Adipose tissue (tissue), 3 donors: Measurements from ENCODE around the gene TEP1. TPM values are rescaled to one million over a fixed set of nuclear protein-coding genes. Genes with fewer than 3 reads are reported as not detected.

Source experiments
- H3K27ac ChIP-seq: one replicate; pipeline ENCODE4 v1.5.1; 2013; ENCODE audit warnings: low read depth, low read length
- WGBS, 3 donors: extraction: QIAGEN DNeasy Blood & Tissue Kit; methylation state at CpG; one replicate each; pipeline ENCODE4 v1.1.7; 2013; 5-methylcytosine and 5-hydroxymethylcytosine counted together
- polyA plus RNA-seq, 3 donors: library from polyadenylated mRNA; stranded (reverse); fragments of 200-250 nt; gene quantifications; one replicate each; pipeline ENCODE4 v1.2.3, GENCODE V29; 2013
- donor health status: healthy with polysubstance abuse.
- donor health status: Bipolar disorder and iron deficiency.
- donor health status: healthy.

TEP1 gene
- polyA plus RNA-seq, 3 donors: 5.4 to 16.2 (median 14.6) TPM

DNA sequence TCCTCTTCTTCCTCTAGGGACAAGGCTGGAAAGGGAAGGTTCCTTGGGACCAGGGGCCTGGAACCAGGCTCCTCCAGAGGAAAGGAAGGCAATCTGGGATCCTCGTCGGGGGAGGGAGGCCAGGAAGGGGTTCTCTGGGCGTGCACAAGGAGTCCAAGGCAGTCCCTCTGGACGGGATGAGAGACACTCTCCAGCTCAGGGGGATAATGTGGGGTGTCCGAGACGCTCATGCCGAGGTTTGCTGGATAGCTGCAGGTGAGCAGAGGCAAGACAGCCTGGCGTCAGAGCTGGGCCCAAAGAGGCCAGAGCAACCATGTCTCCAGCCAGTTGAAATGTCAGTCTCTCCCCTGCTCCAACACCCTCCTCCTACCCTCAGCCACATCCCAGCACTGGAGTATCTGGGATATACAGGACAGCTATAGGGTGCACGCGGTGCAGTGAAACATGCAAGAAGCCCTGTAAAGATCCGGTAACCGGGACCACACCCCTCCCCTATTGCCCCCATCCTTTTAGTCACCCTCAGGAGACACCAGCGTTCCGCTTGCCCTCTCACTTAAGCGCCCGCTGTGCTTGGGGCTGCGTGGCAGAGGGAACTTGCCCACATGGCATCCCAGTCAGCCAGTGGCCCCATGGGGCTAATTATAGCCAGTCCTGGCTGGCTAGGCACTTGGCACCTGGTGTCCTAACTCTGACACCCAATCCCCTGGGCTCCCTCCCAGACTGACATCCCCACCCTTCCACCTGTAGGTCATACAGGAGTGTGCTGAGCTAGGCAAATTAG is 22.5 kb upstream of the TEP1 start, which contains the start of gene KLHL33:
Gene KLHL33, minus strand, starts transcription at position 585 of the 781 bp plus-strand sequence. Its CDS starts 355 bp downstream, at position 230.
- no peak within 1 kb of the TSS for H3K27ac ChIP-seq
- WGBS, 3 donors: 73 to 79% (median 74%) methylated on average over 17 of the region's 17 CpGs

DNA sequence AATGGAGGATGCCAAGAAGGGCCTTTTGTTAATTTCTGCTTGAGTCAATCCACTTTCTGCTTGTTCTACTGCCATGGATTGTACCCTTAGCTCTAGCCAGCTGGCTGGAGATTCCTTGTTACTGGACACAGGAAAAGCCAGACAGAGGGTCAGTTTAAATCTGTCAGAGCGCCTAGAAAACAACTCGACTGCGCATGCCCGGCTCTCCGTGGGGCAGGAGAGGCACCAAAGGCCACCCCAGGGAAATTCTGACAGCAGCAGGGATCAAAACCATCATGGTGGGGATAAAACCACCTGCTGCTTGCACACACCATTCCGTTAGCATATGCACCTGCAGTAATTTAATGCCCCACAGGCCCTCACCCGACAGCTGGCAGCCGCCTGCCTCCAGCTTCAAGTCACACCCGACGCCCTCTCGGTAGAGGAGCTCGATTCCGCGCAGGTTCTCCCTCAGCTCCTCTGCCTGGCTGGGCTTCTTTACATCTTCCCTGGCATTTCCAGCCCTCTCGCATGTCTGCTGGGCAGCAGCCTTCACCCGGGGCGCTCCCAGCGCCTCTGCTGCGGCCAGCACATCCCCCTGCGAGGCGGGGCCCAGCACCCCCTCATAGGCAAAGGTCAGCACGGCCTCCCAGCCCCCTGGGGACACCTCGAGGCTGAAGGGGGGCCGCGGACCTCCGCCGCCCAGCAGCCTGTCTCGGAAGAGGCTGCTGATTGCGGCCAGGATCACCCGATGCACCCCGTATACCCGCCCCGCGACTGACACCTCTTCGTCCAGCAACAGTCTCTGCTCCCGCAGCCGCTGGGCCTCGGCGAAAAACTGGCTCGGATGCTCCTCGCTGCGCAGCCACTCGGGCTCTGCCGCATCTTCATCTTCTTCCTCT is 21.6 kb upstream of the TEP1 start:
- no peak overlapping the region for H3K27ac ChIP-seq
- WGBS, 3 donors: 23 to 46% (median 36%) methylated on average over 44 of the region's 44 CpGs

DNA sequence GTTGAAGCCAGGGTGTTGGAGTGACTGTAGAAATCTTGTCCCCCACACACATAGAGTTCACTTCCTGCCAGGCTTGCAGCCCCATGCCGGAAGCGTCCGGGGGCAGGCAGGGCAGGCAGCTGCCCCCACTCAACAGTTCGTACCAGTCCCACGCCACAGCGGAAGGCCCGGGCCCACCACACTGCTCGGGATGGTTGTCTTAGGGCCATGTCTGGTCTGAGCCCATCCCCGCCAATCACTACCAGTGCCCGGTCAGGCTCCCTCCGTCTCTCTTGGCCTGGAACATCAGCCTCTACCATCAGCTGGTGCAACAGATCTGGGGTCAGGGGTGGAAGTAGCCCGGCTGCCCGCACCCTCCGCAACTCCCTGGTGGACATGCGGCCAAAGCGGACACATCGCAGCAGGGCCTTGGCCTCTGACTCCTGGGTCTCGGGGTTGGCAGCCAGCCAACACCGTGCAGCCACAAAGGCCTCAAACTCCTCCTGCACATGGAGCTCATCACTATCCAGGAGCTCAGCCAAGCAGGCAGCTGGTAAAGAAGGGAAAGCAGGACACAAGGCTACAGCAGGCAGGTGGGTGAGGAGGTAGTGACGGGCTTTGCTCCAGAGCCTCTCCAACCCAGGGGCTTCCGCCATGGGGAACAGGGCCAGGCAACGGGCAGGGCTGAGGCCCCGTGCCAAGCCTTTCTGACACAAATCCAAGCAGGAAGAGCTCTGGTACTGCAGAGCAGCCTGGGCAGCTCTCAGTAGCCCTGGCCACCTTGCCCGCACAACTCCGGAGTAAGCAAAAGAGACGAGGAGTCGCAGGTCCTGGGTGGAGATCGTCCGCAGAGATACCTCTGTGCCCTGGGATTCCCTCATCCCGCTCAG is 16.7 kb upstream of the TEP1 start:
- H3K27ac ChIP-seq: no peak overlapping the region

DNA sequence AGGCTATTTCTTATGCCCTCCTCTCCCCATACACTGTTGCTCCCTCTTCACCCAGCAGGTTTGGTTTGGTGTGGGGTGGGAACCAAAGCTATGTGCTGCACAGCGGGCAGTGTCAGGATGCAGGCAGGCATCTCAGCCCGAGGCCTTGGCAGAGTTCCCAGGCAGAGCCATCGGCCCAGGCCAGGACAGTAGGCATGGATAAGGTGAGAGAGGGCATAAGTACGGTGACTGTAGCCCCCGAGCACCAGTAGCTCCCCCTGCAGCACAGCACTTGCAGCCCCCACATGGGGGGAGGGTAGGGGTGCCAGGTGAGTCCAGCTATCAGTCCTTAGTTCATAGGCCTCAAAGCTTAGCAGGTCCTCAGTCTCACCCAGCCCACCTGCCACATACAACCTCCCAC is 15.5 kb upstream of the TEP1 start:
- no peak overlapping the region for H3K27ac ChIP-seq
- 43 to 58% (median 54%) methylated on average over 5 of the region's 5 CpGs for WGBS, 3 donors

More for the DNA sequence above, 16.7 kb upstream of the TEP1 start:
- WGBS, 3 donors: 61 to 75% (median 66%) methylated on average over 30 of the region's 30 CpGs

DNA sequence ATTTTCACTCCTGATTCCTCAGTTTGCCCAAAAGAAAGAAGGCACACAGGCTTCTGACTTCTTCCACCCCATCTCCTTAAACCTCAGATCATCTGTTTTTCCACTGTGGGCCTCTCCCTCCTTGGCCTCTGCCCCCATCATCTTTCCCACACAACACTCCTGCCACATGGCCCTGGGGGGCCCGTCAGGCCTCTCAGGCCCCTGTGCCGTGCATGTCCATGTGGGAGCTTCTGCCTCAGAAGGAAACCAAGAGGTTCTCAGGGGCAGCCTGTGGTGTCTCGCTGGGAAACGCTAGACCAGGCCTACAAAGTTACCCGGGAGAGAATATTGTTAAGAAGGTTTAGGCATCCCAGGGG is 14.7 kb upstream of the TEP1 start:
- WGBS, 3 donors: 55 to 68% (median 58%) methylated on average over 5 of the region's 5 CpGs

DNA sequence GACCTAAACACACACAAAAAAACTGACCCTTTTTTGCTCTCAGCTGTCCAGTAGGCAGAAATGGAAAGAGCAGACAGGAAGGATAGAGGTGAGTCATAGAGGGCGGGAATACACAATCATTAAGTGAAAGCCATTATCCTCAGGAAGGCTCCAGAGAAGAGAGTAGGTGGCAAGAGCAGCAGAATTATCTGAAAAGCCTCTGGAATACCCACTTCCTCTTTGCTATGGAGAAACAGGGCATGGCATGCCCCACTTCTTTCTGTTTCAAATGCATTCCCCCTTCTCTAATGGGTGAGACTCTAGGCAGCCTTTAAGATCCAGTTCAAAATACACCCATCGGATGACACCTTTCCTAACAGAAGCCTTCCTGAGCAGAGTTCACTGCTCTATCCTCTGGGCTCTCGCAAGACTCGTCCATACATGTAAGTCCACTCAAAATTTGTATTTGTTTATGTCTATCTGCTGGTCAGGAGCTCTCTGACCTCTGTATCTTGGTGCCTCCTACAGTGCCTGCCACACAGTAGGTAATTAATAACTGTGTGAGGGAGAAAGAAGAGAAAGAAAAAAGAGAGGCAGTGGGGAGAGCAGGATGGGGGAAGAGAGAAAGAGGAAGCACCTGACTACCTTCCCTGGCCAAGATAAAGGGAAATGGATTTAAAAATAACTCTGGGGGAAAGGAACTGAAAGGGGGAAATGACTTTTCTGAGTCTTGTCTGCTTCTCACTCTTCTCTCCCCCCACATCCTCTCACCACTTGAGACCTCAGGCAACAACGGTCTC is 14.1 kb upstream of the TEP1 start:
- peak overlapping the region; percentile 49 for H3K27ac ChIP-seq
- WGBS, 3 donors: 35 to 73% (median 56%) methylated on average over 5 of the region's 5 CpGs

More for the DNA sequence above, 14.7 kb upstream of the TEP1 start:
- H3K27ac ChIP-seq: peak overlapping the region; percentile 49

DNA sequence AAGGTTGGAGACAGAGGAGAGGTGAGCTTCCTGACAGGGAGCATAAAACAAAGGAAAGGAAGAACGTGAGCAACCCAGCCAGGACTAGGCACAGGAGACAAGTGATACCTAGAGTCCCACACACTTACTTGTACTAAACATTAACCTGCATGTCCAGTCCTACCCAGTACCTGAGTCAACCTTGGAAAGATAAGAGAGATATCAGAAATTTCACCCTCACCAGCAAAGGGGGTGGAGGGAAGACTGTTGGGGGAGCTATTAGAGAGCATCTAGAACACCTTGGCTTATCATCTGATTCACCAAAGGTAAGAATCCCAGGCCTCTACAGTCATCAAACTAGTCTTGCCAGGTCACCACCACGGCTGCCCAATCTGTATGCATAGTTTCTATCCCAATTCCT is 11.6 kb upstream of the TEP1 start:
- no peak overlapping the region for H3K27ac ChIP-seq
- WGBS, 3 donors: 30 to 41% (median 38%) methylated on average over 2 of the region's 2 CpGs

DNA sequence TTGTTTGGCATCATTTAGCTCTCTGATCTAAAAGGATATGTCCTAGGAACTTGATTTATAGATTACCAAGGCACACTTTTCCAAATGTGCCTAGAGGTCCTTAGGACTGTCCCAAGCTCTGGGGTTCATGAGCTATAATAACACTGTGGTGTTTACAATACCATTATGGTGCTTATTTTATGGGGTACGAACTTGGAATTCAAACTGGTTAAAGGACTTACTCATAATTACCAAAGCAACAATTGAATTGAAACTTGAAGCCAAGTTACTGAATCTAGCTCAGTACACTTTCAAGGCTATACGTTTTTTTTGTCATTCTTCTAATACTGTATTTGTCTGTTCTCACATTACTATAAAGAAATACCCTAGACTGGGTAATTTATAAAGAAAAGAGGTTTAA is 9.6 kb upstream of the TEP1 start:
- 34 to 67% (median 64%) methylated on average over 2 of the region's 2 CpGs for WGBS, 3 donors
- no peak overlapping the region for H3K27ac ChIP-seq

DNA sequence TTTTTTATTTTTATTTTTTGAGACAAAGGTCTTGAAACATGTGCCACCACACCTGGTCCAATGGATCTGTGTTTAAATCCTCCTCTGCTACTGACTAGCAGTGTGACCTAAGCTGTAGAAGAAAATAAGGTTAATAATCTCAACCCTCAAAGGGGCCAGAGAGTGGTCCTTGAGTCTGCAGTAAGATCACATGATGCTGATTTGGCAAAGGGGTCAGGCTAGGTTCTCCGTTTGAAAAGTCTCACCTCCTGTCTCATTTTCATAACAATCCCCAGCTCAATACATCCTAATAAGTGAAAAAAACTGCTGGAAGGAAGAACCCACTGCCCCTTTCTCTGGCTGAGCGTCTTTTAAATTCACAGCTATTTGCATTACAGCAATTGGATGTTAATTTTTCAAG is 8.0 kb upstream of the TEP1 start:
- 58 to 63% (median 60%) methylated on average over 2 of the region's 2 CpGs for WGBS, 3 donors
- no peak overlapping the region for H3K27ac ChIP-seq

DNA sequence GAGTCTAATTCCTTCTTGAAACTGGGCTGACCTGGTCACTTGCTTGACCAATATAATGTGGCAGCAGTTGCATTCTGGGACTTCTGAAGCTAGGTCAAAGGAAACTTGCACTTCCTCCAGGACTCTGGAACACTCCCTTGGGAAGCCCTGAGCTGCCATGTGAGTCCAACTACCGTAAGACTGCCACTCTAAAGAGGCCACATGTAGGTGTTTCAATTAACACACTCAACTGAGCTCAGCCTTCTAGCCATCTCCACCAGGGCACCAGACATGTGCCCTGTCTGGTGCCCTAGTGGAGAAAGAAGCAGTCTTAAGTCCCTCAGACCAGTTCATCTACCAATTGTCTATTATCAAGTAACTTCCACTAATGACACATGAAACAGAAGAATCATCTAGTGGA is 6.1 kb upstream of the TEP1 start:
- no peak overlapping the region for H3K27ac ChIP-seq
- WGBS, 3 donors: 39 to 89% (median 53%) methylated on average over 1 of the region's 1 CpG

DNA sequence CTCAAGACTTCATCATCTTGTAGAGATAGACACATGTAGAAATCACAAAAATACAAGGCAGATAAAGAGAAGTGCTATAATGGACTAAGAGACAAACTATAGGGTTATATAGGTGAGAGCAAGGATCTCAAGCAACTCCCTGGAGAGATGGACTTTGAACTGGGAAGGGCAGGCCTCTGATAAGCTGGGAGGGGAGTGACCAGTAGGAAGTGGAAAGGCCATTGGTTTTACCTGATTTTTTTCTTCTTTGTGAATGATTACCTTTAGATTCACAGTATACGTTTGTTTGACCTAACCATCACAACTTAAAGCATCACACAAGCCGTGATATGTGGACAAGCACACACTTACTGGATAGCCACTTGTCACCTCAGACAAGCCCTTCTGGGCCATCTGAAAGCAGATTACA is 5.2 kb upstream of the TEP1 start:
- WGBS, 3 donors: 24 to 93% (median 82%) methylated on average over 2 of the region's 2 CpGs
- H3K27ac ChIP-seq: no peak overlapping the region

DNA sequence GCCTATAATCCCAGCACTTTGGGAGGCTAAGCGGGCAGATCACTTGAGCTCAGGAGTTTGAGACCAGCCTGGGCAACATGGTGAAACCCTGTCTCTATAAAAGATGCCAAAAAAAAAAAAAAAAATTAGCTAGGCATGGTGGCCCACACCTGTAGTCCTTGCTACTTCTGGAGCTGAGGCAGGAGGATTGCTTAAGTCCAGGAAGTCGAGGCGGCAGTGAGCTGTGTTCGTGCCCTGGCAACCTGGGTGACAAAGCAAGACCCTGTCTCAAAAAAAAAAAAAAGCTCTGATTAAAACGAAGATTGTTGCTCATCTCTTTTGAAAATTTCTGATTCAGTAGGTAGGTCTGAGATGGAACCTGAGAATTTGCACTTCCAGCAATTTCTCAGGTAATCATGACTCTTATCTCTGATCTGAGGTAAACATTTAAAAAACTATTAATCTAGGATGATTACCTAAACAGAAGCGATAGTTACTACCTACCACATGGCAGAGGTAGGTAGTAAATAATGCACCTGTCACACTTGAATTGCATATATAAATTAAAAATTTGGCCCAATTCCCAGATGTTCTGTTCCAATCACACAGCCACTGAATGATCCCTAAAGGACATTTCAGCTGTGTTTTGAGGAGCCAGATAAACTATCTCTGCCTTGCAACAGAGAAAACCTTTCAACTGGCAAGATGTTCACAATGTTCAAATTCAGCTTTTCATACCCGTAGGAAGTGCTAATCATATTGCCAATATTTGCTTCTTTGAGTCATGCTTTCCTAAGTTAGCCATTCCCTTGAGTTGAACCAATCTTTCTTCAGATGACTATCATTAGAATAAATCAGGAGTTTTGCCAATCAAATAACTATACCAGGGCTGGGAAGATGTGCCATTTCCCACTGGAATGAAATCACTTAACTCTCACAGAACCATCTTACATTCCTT is 4.2 kb upstream of the TEP1 start:
- H3K27ac ChIP-seq: no peak overlapping the region
- WGBS, 3 donors: 51 to 69% (median 59%) methylated on average over 7 of the region's 7 CpGs

DNA sequence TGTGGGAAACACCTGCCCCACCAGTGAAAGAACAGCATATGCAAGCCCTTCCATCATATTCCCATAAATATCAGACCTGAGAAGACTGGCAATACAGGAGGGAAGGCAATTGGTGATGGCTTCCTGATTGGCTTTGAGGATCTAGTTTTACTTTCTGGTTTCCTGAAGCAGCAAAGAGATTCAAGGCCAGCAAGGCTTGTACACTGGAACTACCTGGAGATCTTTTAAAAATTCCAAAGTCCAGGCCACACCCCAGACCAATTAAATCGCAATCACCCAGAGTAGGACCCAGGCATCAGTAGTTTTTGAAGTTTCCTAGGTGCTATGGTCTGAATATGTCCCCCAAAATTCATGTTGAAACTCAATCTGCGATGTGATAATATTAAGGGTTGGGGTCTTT is 2.9 kb upstream of the TEP1 start:
- 87 to 97% (median 96%) methylated on average over 2 of the region's 2 CpGs for WGBS, 3 donors
- no peak overlapping the region for H3K27ac ChIP-seq

DNA sequence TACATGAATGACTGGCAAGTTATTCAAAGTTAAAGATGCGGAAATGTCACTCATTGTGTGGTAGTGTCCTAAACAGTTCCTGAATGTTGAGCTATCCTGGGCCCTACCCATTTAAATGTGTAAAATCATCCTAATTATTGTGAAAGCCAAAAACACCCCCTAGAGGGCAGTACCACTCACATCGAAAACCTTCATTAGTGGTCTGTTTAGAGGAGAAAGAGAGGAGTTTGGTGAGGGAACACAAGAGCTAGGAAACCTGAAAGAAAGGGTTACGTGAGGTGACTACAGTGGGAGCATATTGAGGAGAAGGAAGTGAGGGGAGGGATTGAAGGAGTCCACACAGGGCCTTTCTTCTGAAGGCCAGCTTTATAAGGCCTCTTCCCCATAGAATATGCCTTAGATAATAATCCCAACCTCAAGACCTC is 2.5 kb upstream of the TEP1 start:
- 35 to 57% (median 37%) methylated on average over 3 of the region's 3 CpGs for WGBS, 3 donors
- H3K27ac ChIP-seq: no peak overlapping the region

DNA sequence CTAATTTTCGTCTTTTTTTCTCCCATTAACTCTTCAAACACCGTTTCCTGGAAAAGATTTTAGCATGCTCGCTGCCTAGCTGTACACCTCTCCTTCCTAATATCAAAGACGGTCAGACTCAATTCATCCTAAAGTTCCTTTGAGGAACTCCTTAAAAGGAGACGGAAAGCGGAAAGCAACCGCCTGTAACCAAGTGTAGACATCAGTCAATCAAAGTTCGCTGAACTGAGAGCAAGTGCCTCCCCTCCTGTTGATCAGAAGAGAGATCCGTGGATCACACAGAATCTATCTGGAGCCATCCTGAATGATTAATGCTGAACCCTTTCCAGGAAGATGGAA is 412 bp upstream of the TEP1 start:
- H3K27ac ChIP-seq: no peak overlapping the region
- 0 to 2% (median 1%) methylated on average over 9 of the region's 9 CpGs for WGBS, 3 donors

DNA sequence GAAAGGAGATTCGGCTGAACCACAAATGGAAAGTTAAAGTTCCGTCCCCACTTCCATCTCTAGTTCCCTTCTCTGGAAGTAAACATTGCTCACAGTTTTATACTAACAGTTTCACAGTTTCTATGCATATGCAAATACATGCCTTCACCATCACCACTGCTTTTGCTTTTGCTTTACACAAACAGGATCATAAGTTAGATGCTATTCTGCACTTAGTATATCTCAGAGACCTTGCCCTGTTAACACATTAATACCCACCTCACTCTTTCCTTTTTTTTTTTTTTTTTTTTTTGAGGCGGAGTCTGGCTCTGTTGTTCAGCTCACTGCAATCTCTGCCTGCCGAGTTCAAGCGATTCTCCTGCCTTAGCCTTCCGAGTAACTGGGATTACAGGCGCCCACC is 890 bp downstream of the TEP1 start:
- WGBS, 3 donors: 2 to 6% (median 2%) methylated on average over 7 of the region's 7 CpGs
- no peak overlapping the region for H3K27ac ChIP-seq

DNA sequence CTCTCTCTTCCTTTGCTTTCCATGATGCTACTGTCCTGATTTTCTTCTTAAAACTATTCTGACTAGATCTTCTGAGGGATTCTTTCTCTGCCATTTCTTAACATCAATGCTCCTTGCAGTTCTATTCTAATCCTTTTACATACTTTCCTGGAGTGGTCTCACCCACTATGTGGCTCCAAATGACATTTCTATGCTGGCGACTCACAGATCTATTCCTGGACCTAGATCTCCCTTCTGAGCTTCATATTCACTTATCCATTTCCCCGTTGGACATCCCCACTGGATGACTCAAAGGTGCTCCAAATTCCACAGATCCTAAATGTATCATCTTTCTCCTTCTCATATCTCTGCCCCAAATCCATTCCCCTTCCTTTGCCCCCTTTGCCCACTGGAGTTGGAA is 4.1 kb downstream of the TEP1 start:
- no peak overlapping the region for H3K27ac ChIP-seq
- 90 to 95% (median 90%) methylated on average over 2 of the region's 2 CpGs for WGBS, 3 donors
